ENCODE results near the gene PWP1.

The PWP1 gene

GRCh38 chr12:107685360-107686248 lies at the start of gene PWP1:
Gene PWP1 (plus strand): TSS chr12:107685799. CDS start chr12:107685900, 101 bp downstream.
- DNase-seq (ENCODE audit: low read depth, low spot score), result peak; percentile 63
- H3K4me3 ChIP-seq (ENCODE audit: low read depth, low read length), result peak within 1 kb of the TSS; percentile 100
- CTCF ChIA-PET, result interaction anchor here (1.5 to 7.6 kb wide), 3 partner anchors 10 to 200 kb away, joined by 8 to 61 read pairs (median 11); no protein-coding TSS in a partner anchor
- no peak for TF ChIP-seq CTCF (IDR thresholded peaks at IDR 0.05; ENCODE audit: insufficient read depth, low read length, missing control alignments)
- POLR2A ChIA-PET, result interaction anchor here (0.6 kb wide), 1 partner anchor 280 kb away, joined by 4 read pairs; no protein-coding TSS in a partner anchor

GRCh38 chr12:107641154-107641553 lies 44.4 kb upstream of the PWP1 start:
- ChIA-PET POLR2A (no interaction called here), CTCF (no interaction called here)
- no peak for TF ChIP-seq CTCF (IDR thresholded peaks at IDR 0.05; ENCODE audit: insufficient read depth, low read length, missing control alignments)
- DNase-seq (ENCODE audit: low read depth, low spot score), result no peak
- no peak overlapping the region for H3K4me3 ChIP-seq (ENCODE audit: low read depth, low read length)

GRCh38 chr12:107642240-107642639 lies 43.4 kb upstream of the PWP1 start:
- no peak for DNase-seq (ENCODE audit: low read depth, low spot score)
- no peak overlapping the region for H3K4me3 ChIP-seq (ENCODE audit: low read depth, low read length)
- TF ChIP-seq CTCF (IDR thresholded peaks at IDR 0.05; ENCODE audit: insufficient read depth, low read length, missing control alignments), result no peak
- POLR2A ChIA-PET, result no interaction called here
- CTCF ChIA-PET, result no interaction called here

- POLR2A ChIA-PET, result no interaction called here
- no peak for TF ChIP-seq CTCF (IDR thresholded peaks at IDR 0.05; ENCODE audit: insufficient read depth, low read length, missing control alignments)
- DNase-seq (ENCODE audit: low read depth, low spot score), result no peak
- CTCF ChIA-PET, result interaction anchor here (1.0 kb wide), 1 partner anchor 244 kb away, joined by 3 read pairs; no protein-coding TSS in a partner anchor
- no peak overlapping the region for H3K4me3 ChIP-seq (ENCODE audit: low read depth, low read length)
These were observed 39.8 kb upstream of the PWP1 start for GRCh38 chr12:107645630-107646333.

GRCh38 chr12:107646436-107646835 lies 39.2 kb upstream of the PWP1 start:
- POLR2A ChIA-PET, result no interaction called here
- CTCF ChIA-PET, result interaction anchor here (1.0 kb wide), 1 partner anchor 244 kb away, joined by 3 read pairs; no protein-coding TSS in a partner anchor
- DNase-seq (ENCODE audit: low read depth, low spot score), result no peak
- no peak overlapping the region for H3K4me3 ChIP-seq (ENCODE audit: low read depth, low read length)
- no peak for TF ChIP-seq CTCF (IDR thresholded peaks at IDR 0.05; ENCODE audit: insufficient read depth, low read length, missing control alignments)

GRCh38 chr12:107649661-107650061 lies 35.9 kb upstream of the PWP1 start:
- no peak for DNase-seq (ENCODE audit: low read depth, low spot score)
- ChIA-PET CTCF (interaction anchor here (1.3 kb wide), 1 partner anchor 27 kb away, joined by 3 read pairs; no protein-coding TSS in a partner anchor), POLR2A (no interaction called here)
- no peak overlapping the region for H3K4me3 ChIP-seq (ENCODE audit: low read depth, low read length)
- no peak for TF ChIP-seq CTCF (IDR thresholded peaks at IDR 0.05; ENCODE audit: insufficient read depth, low read length, missing control alignments)

All from AG04449 (cell line).